ENCODE results near the gene ELF2.
"Not testable (repeated sequence)": the region's sequence is repeated elsewhere in the genome, so short reads cannot be mapped to it uniquely, and the experiment has no call there.

ELF2 gene

GRCh38 chr4:139142980-139143379, 34.0 kb downstream of the ELF2 start:
- DNase-seq (ENCODE audit: low read depth) = no peak

GRCh38 chr4:139142087-139142486, 34.9 kb downstream of the ELF2 start:
- DNase-seq (ENCODE audit: low read depth) = no peak

- DNase-seq (ENCODE audit: low read depth) = no peak
Observed at GRCh38 chr4:139137763-139138162, 39.3 kb downstream of the ELF2 start.

GRCh38 chr4:139134403-139134802, 42.6 kb downstream of the ELF2 start:
- DNase-seq (ENCODE audit: low read depth) = no peak

GRCh38 chr4:139131209-139131870, 45.7 kb downstream of the ELF2 start:
- no peak for DNase-seq (ENCODE audit: low read depth)

GRCh38 chr4:139129206-139129605, 47.8 kb downstream of the ELF2 start:
- no peak for DNase-seq (ENCODE audit: low read depth)

- no peak for DNase-seq (ENCODE audit: low read depth)
Observed at GRCh38 chr4:139126898-139127297, 50.1 kb downstream of the ELF2 start.

- no peak for DNase-seq (ENCODE audit: low read depth)
Observed at GRCh38 chr4:139123910-139124309, 53.1 kb downstream of the ELF2 start.

GRCh38 chr4:139118365-139118764, 58.7 kb downstream of the ELF2 start:
- DNase-seq (ENCODE audit: low read depth) = no peak

GRCh38 chr4:139115226-139115625, 61.8 kb downstream of the ELF2 start:
- no peak for DNase-seq (ENCODE audit: low read depth)

- not testable (repeated sequence) for DNase-seq (ENCODE audit: low read depth)
Observed at GRCh38 chr4:139114795-139115194, 62.2 kb downstream of the ELF2 start.

GRCh38 chr4:139112650-139113049, 64.4 kb downstream of the ELF2 start:
- no peak for DNase-seq (ENCODE audit: low read depth)

- DNase-seq (ENCODE audit: low read depth) = no peak
Observed at GRCh38 chr4:139108567-139109128, 68.4 kb downstream of the ELF2 start.

- peak; percentile 85 for DNase-seq (ENCODE audit: low read depth)
Observed at GRCh38 chr4:139099366-139099982, 77.5 kb downstream of the ELF2 start.

- DNase-seq (ENCODE audit: low read depth) = no peak
Observed at GRCh38 chr4:139092271-139092670, 84.7 kb downstream of the ELF2 start.

GRCh38 chr4:139085141-139085540, 91.9 kb downstream of the ELF2 start:
- DNase-seq (ENCODE audit: low read depth) = no peak

GRCh38 chr4:139084804-139085093, 92.3 kb downstream of the ELF2 start:
- no peak for DNase-seq (ENCODE audit: low read depth)

- DNase-seq (ENCODE audit: low read depth) = peak; percentile 86
Observed at GRCh38 chr4:139083956-139084803, 92.8 kb downstream of the ELF2 start.

GRCh38 chr4:139083607-139083955, 93.4 kb downstream of the ELF2 start:
- DNase-seq (ENCODE audit: low read depth) = peak; percentile 27

- peak; percentile 95 for DNase-seq (ENCODE audit: low read depth)
Observed at GRCh38 chr4:139082750-139083606, 94.0 kb downstream of the ELF2 start.

- DNase-seq (ENCODE audit: low read depth) = no peak
Observed at GRCh38 chr4:139078926-139079325, 98.1 kb downstream of the ELF2 start.

All from fibroblast of the conjunctiva (primary cell).